HG02571 (cell line): Measurements from ENCODE around the gene DOK5.

Experiments used
- ATAC-seq: cut with Tn5 transposase; IDR thresholded peaks from one replicate; pipeline ENCODE4 v1.9.1; 2021; ENCODE audit warnings: mild to moderate bottlenecking, moderate library complexity; ENCODE audit not compliant: unreplicated experiment

The DOK5 gene

GRCh38 chr20:54555150-54555549 lies 79.8 kb downstream of the DOK5 start:
- ATAC-seq: no peak

GRCh38 chr20:54556406-54556805 lies 81.0 kb downstream of the DOK5 start:
- no peak for ATAC-seq

DNA sequence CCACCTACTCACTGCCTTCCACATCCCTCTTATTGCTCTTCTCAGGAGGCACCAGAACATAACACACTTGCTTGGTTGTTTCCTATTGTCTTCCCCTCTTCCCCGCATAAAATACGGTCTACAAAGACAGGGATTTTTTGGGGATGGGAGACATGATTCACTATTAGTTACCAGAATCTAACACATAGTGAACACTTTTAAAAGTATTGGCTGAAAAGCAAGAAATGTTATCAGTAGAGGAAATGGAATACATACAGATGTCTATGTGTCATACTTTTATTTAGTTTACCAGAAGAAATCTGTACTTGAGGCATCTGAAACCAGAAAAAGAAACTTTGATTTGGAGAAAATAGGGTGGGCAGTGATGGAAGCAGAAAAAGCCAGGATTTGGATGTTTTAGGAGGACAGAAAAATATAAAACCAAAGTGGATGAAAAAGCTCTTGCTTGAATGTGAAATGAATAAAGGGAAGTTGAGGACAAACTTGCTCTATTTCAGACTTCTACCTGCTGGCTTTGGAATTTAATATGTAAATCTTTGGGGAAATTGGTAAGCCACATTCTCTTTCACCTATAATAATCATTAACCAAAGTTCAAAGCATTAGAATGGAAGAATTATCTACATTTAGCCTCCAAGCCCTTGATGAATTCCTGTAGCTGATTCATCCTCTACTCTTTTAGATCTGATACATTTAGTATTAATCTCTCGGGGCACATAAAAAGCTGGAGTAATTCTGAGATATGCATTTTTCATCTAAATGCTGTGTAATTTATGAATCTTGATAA lies 82.6 kb downstream of the DOK5 start:
- no peak for ATAC-seq

DNA sequence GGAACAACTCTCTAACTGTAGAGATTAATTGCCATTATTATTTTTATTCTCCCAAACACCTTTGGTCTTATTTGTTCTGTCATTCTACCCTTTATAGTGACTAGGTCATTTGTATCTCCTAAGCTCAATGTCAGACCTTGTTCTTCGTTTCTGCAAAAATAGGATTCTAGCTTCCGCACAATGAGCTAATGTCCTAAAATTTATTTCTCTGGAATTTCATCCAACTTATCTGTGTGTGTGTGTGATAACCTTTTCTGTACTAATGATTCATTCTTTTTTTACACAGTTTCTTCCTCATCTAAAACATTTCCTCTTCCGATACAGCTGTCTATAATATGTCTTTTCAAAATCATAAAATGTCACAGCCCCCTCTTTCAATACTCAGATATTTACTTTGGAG lies 84.5 kb downstream of the DOK5 start:
- ATAC-seq: no peak

GRCh38 chr20:54560357-54560756 lies 85.0 kb downstream of the DOK5 start:
- ATAC-seq: no peak

DNA sequence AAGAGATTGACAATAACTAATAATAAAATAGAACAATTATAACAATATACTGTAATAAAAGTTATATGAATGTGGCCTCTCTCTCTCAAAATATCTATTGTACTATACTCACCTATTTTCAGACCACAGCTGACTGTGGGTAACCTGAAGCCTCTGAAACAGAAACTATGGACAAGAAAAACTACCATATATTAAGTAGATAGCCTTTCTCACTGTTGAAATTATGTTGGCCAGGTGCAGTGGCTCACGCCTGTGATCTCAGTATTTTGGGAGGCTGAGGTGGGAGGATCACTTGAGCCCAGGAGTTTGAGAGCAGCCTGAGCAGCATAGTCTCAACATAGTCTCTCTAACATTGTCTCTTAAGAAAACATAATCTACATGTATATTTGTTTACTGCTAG lies 89.9 kb downstream of the DOK5 start:
- no peak for ATAC-seq

DNA sequence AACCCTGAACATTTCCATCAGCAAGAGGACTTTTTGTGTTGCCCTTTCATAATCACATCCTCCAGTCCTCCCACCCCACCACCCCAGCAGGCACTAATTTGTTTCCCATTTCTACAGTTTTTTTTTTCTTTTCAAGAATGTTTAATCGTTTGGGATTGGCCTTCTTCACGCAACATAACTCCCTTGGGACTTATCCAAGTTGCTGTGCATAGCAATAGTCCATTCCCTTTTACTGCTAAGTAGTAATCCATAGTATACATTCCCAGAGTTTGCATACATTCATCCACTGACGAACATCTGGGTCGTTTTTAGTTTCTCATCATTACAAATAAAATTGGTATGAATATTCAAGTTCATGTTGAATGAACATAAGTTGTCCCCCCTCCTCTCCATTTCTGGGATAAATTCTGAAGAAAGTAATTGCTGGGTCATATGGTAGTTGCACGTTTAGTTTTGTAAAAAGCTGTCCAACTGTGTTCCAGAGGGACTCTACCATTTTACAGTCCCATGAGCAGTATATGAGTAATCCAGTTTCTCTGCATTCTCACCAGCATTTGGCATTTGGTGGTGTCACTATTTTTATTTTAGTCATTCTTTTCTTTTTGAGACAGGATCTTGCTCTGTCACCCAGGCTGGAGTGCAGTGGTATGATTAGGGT lies 90.8 kb downstream of the DOK5 start:
- ATAC-seq: no peak

DNA sequence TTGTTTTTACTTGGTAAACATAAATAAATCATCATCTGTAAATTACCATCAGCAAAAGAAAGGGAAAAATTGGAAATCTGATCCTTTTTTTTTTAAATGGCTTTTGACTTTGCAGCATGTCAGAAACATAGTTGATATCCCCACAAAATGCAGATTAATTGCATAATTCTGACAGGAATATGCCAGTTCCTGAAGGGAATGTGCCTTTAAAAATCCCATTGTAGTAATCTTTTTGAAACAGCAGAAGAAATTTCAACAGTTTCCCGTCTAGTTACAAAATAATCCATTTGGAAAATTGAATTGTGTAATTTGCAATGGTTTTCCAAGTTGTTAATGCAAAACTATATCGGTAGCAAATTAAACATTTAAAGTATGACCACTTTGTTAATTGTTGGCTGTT lies 95.2 kb downstream of the DOK5 start:
- ATAC-seq: no peak

DNA sequence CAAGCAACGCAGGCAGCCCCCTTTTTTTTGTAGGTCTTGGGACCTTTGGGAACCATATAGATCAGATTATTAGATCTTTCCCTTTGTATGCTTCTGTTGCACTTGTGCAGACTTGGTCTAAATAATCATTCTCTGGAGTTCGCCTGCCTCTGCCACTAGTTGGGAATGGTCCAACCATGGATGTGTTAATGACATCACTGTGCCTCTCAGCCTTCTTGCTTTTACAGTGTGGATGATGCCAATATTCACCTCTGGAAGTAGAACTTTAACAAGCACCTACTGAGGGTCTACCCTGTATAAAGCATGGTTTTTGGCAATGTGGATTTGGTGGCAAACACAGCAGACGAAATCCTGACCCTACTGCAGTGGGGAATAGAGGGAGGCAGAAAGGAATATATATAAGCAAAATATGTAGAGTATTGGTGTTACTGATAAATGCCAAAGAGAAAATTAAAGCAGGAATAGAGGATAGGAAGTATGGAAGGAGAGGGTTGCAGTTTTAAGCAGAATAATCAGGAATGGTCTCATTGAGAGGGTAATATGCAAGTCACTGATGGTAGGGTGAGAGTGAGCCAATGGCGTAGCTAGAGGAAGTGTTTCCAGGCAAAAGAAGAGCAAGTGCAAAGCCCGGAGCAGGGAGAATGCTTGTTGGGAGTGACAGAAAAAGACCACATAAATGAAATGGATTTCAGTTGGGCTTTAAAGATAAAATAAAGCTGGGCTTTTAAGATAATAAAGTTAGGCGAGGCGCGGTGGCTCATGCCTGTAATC lies 97.5 kb downstream of the DOK5 start:
- no peak for ATAC-seq

- no peak for ATAC-seq
These were observed 98.4 kb downstream of the DOK5 start for GRCh38 chr20:54573838-54574237.

DNA sequence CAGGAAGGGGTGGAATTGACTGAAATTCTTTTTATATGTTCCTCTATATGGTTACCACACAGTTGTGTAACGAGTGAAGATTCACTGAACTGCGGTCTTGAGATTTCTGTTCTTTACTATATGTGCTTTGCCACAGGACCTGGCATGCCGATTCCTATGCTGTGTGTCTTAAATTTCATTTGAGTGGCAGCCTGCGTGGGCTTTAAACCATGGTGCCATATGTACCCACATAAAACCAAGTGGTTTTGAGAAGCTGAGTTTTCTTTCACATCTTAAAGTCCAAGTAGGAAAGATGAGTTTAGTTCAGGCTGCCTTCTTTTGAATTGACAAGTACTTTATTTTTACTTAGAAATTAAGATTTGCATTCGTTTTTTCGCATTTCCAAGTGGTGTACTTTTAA lies 101.1 kb downstream of the DOK5 start:
- ATAC-seq: no peak

GRCh38 chr20:54577637-54578036 lies 102.2 kb downstream of the DOK5 start:
- no peak for ATAC-seq

GRCh38 chr20:54585217-54585616 lies 109.8 kb downstream of the DOK5 start:
- ATAC-seq: no peak

DNA sequence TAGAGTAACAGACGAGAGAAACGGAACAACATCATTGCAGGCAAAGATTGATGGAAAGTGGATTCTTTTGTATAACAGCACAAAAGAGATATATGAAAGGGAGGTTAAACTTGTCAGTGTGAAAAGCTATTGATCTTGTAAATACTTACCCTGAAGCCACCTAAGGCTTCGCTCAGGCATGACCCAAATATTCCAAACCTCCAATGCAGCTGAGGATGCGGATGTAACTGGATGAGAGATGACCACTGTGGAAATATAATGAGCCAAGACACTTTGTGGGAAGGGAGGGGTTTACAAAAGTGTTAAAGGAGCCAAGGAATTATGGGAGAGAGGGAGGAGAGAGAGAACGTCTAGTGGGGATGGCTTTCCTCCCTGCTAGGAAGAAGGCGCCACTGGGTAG lies 112.0 kb downstream of the DOK5 start:
- ATAC-seq: no peak

DNA sequence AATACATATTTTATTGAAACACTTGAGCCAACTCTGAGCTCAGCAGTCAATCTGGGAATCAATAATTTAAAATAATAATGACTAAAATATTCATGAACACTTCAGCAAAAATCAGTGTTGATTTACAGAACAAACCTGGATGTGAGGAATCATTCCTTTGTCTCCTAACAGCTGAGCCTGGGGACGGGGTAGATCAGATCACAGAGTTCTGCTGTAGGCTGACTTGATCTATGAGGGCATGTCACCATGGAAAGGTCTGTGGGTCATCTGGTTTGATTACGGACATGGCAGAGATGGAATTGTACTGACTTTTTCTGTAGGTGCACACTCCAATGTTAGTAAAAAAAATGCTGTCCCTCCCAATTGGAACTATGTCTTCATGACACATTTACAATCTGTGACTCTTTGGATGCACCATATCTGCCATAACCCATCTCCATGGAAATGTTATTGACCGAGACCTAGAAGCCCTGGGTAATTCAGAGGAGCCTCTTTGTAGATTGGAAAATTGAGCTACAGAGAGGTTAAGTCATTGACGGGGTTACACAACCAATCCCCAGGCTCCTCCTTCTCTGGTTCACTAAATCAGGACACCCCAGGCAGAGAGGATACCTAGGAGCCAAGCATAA lies 114.1 kb downstream of the DOK5 start:
- no peak for ATAC-seq

DNA sequence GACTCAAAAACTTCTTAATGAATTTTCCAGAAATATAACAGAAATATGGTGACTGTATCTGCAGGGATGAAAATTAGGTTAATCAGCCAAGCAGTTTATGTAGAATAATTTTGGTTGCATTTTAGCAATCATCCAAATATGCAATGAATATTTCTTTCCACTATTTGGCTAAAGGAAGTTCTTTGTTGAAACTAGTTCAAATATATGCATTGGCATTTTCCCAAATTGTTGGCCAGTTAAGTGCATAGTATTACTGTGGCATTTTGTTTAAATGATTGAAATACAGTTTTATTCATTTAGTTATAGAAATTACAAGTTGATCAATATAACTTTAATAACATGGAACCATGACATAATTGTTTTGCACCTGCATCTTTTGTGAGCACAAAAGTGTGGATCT lies 115.5 kb downstream of the DOK5 start:
- ATAC-seq: no peak

DNA sequence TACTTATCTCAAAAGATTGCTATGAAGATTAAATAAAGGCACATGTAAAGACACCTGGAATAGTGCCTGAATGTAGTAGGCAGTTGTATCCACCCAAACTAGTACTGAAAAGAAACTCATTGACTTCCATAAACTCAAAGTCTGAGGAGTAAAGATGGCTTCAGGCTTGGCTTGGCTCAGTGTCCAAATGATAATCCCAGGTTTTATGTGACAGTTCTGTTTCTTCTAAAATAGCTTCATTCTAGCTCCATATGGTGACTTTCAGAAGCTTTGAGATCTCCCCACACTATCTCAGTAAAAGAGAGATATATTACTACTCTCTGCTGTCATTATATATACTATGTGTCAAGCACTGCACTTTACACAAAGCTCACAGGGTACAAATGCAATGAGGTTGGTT lies 121.3 kb downstream of the DOK5 start:
- ATAC-seq: no peak

GRCh38 chr20:54598352-54598751 lies 123.0 kb downstream of the DOK5 start:
- ATAC-seq: no peak

DNA sequence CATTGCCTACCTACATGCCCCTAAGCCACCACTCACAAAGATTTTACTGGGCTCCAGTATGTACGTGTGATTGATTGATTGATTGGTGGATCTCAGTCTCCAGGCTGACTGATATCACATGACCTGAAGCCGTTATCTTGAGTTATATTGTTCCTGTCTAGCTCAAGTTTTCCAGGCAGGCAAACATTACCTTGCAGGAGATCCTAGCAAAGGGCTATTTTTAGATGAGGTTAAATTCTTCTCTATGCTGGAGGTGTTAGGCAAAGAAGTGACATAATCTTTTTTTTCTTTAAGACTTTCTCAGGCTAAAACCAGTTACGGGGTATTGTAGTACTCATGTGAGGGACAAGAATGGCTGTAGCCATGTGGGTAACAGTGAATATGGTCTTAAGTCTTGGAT lies 125.2 kb downstream of the DOK5 start:
- no peak for ATAC-seq

DNA sequence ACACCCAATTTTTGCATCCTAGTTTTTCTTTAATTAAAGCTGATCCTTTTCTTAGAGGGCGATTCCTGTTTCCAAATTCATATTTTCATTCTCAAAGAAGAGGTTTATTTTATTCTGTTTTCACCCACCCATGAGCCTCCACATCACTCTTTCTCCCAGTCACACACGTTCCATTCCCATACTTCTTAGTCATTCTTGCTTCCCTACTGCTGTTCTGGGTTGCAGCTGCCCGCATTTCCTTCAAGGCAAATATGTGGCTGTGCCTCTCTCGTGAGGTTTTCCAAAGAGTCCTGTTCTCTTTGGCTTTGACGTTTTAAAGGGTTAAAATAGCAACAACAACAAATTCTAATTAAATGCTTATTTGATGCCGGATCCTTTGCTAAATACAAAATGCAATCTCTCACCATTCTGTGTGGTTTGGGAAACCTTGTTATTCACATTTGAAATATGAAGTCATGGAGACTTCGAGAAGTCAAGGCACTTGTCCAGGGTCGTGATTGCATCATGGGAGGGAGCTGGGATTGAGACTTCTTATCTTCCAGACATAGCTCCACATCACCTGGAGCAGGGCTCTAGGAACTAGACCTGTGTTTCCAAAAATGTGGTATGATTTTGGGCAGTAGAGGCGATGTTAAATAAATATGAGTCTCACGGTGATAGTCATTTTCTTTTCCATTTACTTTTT lies 126.6 kb downstream of the DOK5 start:
- no peak for ATAC-seq

DNA sequence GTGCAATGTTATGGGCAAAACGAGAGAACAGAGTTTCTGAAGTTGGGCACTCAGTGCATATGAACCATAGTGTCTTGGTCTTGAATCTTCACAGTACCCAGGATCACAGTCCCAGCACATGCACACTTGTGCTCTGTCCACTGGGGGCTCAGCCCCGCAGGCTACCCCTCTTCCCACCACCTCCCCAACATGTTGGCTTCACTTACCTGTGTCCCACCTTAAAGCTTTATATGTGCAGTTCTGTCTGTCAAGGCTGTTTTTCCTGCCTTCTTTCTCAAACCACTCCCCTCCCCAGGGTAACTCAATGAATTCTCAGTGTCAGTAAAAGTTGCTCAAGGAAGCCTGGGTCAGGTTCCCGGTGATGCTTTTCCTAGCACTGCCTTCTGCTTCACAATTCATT lies 129.9 kb downstream of the DOK5 start:
- ATAC-seq: no peak
